GM21576 (cell line): Measurements from ENCODE around the gene REPS1.
"Not testable (repeated sequence)": the region's sequence is repeated elsewhere in the genome, so short reads cannot be mapped to it uniquely, and the experiment has no call there.

Experiments used
- ATAC-seq: cut with Tn5 transposase; IDR thresholded peaks from one replicate; pipeline ENCODE4 v1.9.1; 2021; ENCODE audit warnings: mild to moderate bottlenecking, moderate library complexity; ENCODE audit not compliant: unreplicated experiment

The REPS1 gene

GRCh38 chr6:138943089-138943625 is 44.9 kb downstream of the REPS1 start:
- no peak for ATAC-seq

DNA sequence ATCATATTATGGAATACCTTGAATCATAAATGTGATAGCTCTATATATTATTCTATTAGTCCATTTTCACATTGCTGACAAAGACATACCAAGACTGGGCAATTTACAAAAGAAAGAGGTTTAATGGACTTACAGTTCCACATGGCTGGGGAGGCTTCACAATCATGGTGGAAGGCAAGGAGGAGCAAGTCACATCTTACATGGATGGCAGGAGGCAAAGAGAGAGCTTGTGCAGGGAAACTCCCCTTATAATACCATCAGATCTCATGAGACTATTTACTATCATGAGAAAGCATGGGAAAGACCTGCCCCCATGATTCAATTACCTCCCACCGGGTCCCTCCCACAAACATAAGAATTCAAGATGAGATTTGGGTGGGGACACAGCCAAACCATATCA is 51.2 kb downstream of the REPS1 start:
- not testable (repeated sequence) for ATAC-seq

DNA sequence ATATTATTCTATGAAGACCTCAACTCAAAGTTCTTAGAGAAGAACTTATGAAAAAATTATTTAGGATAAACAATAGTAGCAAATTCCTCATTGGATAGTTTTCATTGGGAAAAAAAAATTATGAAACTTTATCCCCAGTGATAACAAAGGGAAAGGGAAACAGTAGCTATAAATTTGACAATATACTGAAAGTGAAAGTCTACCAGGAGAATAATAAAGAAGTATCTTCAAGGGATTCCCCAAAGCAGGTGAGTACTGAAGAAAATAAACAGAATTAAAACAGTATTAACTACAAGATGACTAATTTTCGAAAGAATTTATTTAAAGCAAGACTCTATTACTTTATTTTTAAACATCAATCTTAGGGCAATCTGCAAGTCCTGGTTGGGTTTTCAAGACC is 56.4 kb downstream of the REPS1 start:
- no peak for ATAC-seq

- ATAC-seq = no peak
Measured at GRCh38 chr6:138926579-138926978, 61.5 kb downstream of the REPS1 start.

- ATAC-seq = no peak
Measured at GRCh38 chr6:138925806-138926205, 62.2 kb downstream of the REPS1 start.

GRCh38 chr6:138923561-138923960 is 64.5 kb downstream of the REPS1 start:
- no peak for ATAC-seq

DNA sequence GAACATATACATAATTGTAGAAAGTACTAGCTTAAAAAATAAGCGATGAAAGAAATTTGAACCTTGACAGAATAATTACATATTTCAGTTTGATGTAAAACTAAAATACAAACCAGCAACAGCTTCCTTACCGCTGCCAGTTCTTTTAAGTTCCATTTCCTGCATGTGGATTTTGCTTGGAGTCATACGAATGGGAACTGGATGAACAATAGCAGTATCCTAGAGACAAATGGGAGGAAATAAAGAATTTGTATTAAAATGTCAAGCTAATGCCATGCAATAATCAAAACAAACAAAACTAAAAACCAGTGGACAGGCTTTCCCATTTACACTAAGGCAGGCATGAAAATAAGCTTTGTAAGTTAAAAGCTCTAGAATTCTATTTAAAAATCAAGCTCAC is 67.1 kb downstream of the REPS1 start:
- no peak for ATAC-seq

DNA sequence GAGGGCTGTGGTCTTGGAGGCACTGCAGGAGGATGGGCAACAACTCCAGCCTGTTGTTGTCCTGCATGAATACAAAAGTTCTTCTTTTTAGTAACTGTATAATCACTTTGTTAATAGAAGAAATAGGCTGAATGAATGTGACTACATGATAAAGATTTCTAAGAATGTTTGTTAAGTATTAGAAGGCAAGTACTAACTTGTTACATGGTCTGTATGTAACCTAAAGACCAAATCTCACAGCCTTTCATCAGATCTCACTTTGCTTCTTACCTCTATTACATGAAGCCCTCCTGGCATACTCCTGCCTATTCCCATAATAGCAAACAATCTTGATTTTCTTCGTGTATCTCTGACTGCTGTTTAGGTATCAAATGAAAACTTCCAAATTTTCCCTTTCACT is 73.4 kb downstream of the REPS1 start:
- no peak for ATAC-seq

DNA sequence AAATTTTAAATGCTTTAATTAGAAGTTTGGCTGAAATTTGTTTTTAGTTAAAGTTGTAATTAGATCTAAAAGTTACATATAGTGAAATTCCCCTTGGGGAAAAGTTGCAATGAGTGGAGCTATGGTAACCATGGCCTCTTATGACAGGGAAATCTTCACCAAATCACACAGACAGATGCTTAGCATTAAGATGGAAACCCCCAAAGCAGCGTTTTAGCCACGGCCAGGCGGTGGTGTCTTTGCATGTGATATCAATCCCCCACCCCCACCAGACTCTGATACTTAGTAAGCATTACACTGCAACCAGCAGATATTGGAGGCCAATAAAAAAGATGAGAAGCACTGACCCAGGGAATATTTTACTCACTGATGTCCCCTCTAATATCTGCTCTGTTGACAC is 75.7 kb downstream of the REPS1 start:
- ATAC-seq = no peak

GRCh38 chr6:138909975-138910374 is 78.1 kb downstream of the REPS1 start:
- no peak for ATAC-seq

DNA sequence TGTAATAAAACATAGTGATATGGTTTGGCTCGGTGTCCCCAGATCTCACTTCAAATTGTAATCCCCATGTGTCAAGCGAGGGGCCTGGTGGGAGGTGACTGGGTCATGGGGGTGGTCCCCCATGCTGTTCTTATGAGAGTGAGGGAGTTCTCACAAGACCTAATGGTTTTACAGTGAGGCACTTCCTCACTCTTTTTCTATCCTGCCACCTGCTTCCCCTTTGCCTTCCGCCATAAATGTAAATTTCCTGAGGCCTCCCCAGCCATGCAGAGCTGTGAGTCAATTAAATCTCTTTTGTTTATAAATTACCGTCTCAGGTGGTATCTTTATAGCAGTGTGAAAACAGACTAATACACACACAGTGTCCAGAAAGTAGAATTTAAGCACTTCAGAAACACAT is 78.5 kb downstream of the REPS1 start:
- no peak for ATAC-seq

DNA sequence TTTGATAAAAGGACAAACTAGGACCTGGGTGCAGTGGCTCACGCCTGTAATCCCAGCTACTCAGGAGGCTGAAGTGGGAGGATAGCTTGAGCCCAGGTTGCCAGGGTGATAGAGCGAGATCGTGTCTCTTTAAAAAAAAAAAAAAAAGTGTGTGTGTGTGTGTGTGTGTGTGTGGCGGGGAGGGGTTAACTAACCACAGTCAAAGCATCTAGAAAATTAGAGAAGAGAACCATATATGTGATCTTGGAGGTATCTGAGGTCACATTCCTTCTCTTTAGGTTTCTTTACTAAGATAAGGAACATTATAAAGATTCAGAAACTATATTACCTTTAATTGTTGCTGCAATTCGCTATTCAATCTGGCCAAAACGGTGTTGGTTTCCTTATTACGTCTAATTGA is 80.9 kb downstream of the REPS1 start:
- no peak for ATAC-seq

GRCh38 chr6:138897031-138897430 is 91.0 kb downstream of the REPS1 start:
- ATAC-seq = no peak

DNA sequence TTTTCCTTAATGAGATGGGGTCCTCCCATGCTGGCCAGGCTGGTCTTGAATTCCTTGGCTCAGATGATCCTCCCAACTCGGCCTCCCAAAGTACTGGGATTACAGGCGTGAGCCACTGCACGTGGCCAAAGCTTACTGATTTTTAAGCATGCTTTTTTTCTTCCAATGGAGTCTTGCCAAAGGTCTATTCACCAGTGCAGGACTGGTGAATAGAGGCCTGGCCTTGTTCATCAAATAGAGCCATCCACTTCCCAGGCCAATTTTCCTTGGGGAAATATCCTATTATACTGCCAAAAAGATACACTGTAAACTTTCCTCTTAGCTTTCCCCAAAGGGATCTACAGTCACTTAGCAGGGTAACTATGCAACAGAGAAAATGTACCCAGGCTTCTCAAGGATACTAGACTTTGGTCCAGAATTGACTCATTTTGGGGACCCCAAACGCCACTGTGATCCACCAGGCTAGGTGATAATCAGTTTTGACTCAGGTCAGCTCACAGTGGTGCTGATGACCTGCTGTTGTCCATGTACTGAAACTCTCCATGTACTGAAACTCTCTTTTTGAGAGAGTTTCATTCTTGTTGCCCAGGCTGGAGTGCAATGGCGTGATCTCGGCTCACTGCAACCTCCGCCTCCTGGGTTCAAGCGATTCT is 91.8 kb downstream of the REPS1 start:
- no peak for ATAC-seq

- ATAC-seq = no peak
Measured at GRCh38 chr6:138891255-138891986, 96.6 kb downstream of the REPS1 start.

- ATAC-seq = no peak
Measured at GRCh38 chr6:138885156-138885819, 102.8 kb downstream of the REPS1 start.

- ATAC-seq = peak; percentile 79
Measured at GRCh38 chr6:138882369-138883017, 105.6 kb downstream of the REPS1 start.

GRCh38 chr6:138873191-138873590 is 114.9 kb downstream of the REPS1 start:
- no peak for ATAC-seq

DNA sequence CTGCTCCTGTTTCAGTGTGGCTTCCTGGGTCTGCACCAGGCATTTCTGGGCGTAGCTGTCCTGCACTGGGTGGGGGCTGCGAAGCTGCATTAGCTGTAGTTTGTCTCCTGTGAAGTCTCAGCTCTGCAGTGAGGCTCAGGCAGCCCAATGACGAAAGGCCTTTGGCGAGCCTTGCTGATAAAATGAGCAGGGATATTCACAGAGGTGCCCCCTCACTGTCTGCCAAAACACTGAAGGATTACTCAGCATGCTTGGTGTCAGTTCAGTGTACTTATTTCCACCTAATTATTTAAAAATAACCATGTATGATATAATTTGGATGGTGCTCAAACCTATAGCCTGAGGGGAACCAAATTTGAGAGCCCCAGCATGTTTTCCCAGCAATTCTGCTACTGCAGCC is 118.7 kb downstream of the REPS1 start:
- no peak for ATAC-seq

- no peak for ATAC-seq
Measured at GRCh38 chr6:138868181-138868580, 119.9 kb downstream of the REPS1 start.

DNA sequence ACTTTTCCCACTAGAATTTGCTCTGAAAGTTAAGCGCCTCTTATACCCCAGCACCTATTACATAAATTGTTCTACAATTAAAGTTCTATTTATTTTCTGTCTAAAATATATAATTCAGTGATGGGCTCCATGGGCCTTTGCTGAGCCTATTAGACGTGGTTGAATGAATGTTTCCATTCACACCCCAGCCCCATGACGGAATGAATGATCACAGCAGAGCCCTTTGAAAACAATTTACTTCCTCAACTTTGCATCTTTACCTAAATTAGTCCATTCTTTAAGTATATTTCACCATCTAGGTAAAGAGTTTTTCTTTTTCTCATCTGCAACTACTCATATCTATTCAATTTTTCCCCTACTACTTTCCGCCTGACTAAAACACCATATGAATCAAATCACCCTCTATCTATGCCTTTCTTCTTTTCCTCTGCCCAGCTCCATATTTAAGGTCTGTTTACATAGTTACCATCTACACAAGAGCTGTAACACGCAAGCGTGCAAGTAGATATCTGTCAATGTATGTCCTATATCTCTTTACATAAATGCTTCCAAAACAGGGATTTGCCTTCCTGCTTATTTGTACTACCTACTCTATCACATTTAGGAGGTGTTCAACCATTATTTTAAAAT is 122.5 kb downstream of the REPS1 start:
- no peak for ATAC-seq
